ENCODE results near the gene SLC44A1. TPM values are rescaled to one million over a fixed set of nuclear protein-coding genes. Genes with fewer than 3 reads are reported as not detected.

SLC44A1 gene
- total and polyA plus RNA-seq, 2 experiments from 2014 or later, result 32.4 to 38.7 TPM

DNA sequence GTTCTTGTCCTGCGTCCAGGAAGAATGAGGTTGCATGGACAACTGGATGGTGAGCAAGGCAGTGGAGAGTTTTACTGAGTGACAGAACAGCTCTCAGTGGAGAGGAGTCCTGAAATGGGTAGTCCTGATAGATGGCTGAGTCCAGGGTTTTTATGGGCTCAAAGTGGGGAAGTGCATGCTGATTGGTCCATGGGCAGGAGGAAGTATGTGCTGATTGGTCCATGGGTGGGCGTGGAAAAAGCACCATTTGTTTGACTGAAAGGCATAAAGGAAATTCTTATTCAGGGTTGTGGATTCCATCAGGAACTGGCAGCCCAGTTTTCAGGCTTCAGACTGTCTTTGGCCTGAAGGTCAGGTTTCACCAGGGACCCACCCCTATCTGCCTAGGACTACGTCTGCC is 214.0 kb downstream of the SLC44A1 start:
- TF ChIP-seq, protein P1, sequence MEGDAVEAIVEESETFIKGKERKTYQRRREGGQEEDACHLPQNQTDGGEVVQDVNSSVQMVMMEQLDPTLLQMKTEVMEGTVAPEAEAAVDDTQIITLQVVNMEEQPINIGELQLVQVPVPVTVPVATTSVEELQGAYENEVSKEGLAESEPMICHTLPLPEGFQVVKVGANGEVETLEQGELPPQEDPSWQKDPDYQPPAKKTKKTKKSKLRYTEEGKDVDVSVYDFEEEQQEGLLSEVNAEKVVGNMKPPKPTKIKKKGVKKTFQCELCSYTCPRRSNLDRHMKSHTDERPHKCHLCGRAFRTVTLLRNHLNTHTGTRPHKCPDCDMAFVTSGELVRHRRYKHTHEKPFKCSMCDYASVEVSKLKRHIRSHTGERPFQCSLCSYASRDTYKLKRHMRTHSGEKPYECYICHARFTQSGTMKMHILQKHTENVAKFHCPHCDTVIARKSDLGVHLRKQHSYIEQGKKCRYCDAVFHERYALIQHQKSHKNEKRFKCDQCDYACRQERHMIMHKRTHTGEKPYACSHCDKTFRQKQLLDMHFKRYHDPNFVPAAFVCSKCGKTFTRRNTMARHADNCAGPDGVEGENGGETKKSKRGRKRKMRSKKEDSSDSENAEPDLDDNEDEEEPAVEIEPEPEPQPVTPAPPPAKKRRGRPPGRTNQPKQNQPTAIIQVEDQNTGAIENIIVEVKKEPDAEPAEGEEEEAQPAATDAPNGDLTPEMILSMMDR (IDR thresholded peaks at IDR 0.05; ENCODE audit: low read depth, low read length), result no peak
- H3K27me3 ChIP-seq, result no peaks in the 10 kb centered on the region
- no peak for DNase-seq (ENCODE audit: low read depth in 1 of 2, low spot score in 1 of 2)
- H3K4me1 ChIP-seq (ENCODE audit: low read depth), result peaks cover 56% of the 10 kb centered on the region
- H3K9me3 ChIP-seq (ENCODE audit: low read depth), result no peaks in the 10 kb centered on the region
- H3K27ac ChIP-seq, result peak overlapping the region; percentile 91
- H3K36me3 ChIP-seq, result no peaks in the 10 kb centered on the region
- H3K4me3 ChIP-seq, result no peak overlapping the region

DNA sequence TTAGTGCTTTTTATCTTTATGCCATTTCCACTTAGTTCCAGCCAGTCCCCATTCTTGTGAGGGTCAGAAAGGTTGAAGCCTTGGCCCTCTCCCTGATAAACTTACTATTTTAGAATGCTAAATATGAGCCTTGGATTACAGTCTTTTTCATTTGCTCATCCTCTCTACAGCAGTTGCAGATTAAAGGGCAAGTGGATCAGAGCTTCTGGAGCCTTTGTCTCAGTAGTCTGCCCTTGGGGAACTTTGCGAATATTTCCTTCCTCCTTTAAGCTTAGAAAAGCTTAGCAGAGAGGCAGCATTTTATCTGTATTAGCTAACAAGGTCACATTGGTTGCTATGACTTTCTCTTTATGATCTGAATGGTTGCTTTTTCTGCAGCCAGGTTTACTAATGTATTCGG is 214.9 kb downstream of the SLC44A1 start:
- Histone ChIP-seq H3K9me3 (ENCODE audit: low read depth) (no peaks in the 10 kb centered on the region), H3K27me3 (no peaks in the 10 kb centered on the region), H3K36me3 (peaks cover 3% of the 10 kb centered on the region), H3K4me3 (no peak overlapping the region), H3K27ac (peak overlapping the region; percentile 91), H3K4me1 (ENCODE audit: low read depth) (peaks cover 53% of the 10 kb centered on the region)
- TF ChIP-seq, protein P1 (IDR thresholded peaks at IDR 0.05; ENCODE audit: low read depth, low read length), result no peak
- DNase-seq (ENCODE audit: low read depth in 1 of 2, low spot score in 1 of 2), result peak in 1 of 2 donors; percentile 28

DNA sequence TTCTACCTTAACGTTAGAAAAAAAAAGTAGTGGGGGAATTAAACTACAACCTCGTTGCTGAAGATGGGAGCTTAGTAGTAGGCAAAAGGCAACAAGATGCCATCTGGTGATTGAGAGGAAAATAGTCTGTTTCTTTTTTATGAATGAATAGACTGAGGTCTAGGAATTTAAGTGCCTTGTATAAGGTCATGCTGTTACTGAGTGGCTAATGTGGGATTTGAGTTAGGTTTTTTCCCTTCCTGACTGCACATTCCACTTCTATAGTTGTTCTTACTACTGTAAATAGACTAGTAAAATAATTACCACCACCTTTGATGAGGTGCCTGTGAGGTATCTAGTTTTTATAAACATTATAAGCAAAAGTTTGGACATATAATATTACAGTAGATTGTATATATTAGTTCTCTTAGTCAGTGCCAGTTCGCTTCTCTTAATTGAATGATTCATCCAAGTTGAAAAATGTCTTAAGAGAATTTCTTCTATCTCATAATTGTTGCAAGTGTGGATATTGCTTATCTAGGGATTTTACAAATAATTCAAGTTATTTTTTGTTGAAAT is 222.5 kb downstream of the SLC44A1 start:
- no peaks in the 10 kb centered on the region for H3K27me3 ChIP-seq
- no peak overlapping the region for H3K4me3 ChIP-seq
- no peaks in the 10 kb centered on the region for H3K9me3 ChIP-seq (ENCODE audit: low read depth)
- H3K4me1 ChIP-seq (ENCODE audit: low read depth), result no peaks in the 10 kb centered on the region
- H3K36me3 ChIP-seq, result peaks cover 25% of the 10 kb centered on the region
- TF ChIP-seq, protein P1 (IDR thresholded peaks at IDR 0.05; ENCODE audit: low read depth, low read length), result no peak
- no peak overlapping the region for H3K27ac ChIP-seq
- no peak for DNase-seq (ENCODE audit: low read depth in 1 of 2, low spot score in 1 of 2)

DNA sequence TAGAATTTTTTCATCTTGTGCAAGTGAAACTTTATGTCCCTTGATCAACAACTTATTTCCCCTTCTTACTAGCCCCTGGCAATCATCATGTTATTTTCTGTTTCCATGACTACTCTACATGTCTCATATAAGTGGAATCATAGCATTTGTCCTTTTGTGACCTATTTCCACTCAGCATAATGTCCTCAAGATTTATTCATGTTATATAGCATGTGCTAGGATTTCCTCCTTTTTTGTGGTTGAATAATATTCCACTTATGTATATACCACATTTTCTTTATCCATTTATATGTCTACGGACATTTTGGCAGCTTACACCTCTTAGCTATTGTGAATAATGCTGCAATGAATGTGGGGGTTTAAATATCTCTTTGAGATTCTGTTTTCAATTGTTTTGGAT is 224.4 kb downstream of the SLC44A1 start:
- H3K36me3 ChIP-seq, result peaks cover 25% of the 10 kb centered on the region

DNA sequence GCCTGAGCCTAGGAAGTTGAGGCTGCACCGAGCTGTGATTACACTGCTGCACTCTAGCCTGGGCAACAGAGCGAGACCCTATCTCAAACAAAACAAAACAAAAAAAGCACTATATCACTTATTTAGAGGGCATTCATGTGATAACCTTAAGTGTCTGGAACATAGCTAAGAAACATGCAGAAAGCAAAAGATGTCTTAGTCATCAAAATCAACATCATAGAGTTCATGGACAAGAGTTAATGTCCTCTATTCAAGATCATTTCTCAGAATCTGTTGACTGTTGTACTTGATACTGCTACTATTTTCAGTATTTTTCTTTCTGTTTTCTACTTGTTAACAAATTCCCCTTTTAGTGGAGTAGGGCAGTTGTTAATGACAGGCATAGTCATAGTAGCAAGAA is 228.8 kb downstream of the SLC44A1 start:
- Histone ChIP-seq H3K27ac (no peak overlapping the region), H3K4me3 (no peak overlapping the region), H3K27me3 (no peaks in the 10 kb centered on the region), H3K36me3 (peaks cover 6% of the 10 kb centered on the region), H3K9me3 (ENCODE audit: low read depth) (no peaks in the 10 kb centered on the region), H3K4me1 (ENCODE audit: low read depth) (no peaks in the 10 kb centered on the region)
- TF ChIP-seq, protein P1 (IDR thresholded peaks at IDR 0.05; ENCODE audit: low read depth, low read length), result no peak
- DNase-seq (ENCODE audit: low read depth in 1 of 2, low spot score in 1 of 2), result no peak

More for the DNA sequence above, 224.4 kb downstream of the SLC44A1 start:
- H3K4me3 ChIP-seq, result no peak overlapping the region
- H3K27ac ChIP-seq, result no peak overlapping the region
- H3K4me1 ChIP-seq (ENCODE audit: low read depth), result no peaks in the 10 kb centered on the region
- H3K9me3 ChIP-seq (ENCODE audit: low read depth), result no peaks in the 10 kb centered on the region
- no peaks in the 10 kb centered on the region for H3K27me3 ChIP-seq
- DNase-seq (ENCODE audit: low read depth in 1 of 2, low spot score in 1 of 2), result no peak
- TF ChIP-seq, protein P1 (IDR thresholded peaks at IDR 0.05; ENCODE audit: low read depth, low read length), result no peak

Data from cardiac muscle cell (in vitro differentiated cells and primary cell).